GM18909 (cell line): ENCODE data around the gene USP35.

Experiments
- ATAC-seq: cut with Tn5 transposase; IDR thresholded peaks from one replicate; pipeline ENCODE4 v1.9.1; 2021; ENCODE audit warnings: mild to moderate bottlenecking; ENCODE audit not compliant: unreplicated experiment, poor library complexity

USP35 gene

DNA sequence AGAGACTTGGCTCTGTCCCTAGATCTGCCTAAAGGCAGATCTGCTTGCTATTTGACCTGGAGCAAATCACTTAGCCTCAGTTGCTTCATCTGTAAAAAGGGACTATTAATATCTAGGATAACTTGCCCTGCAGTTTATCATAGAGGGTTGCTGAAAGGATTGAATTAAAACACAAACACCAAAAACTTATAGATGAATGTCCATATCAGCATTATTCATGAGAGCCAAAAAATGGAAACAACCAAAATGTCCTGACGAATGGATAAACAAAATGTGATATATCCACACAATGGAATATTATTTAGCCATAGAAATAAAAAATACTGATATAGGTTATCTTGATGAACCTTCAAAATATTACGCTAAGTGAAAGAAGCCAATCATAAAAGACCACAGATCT is 67.2 kb downstream of the USP35 start:
- no peak for ATAC-seq

GRCh38 chr11:78256962-78257361 is 68.2 kb downstream of the USP35 start:
- no peak for ATAC-seq

GRCh38 chr11:78257654-78258053 is 68.9 kb downstream of the USP35 start:
- ATAC-seq: no peak

DNA sequence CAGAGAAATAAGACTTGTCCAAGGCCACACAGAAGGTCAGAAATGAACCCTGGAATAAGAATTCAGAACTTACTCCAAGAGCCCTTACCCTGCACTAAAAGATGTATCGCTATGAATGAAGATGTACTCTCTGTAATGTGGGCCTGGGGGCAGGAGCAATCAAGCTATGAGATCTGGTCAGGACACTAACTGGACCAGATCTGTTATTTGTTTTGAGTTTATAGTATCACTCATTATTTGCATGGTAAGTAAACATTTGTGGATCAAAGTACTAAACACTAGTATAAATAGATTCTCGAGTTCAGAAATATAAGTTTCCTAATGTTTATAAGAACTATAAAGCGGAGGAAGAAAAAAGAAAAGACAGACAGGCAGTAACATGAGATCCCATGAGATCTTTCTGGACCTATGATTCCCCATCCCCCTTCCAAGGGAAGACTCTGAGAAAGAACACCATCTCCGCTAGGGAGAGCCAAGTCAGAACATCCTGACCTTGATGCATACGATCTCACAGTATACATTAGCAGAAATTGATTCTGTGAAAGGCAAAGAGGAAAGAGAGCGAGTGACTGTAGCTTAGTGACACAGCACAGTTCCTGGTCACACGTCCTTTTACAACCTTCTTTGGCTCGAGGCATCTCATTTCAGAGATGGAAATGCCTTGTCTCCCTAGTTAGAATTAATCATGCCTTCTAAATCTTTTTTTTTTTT is 71.2 kb downstream of the USP35 start:
- ATAC-seq: no peak

- no peak for ATAC-seq
Observed at GRCh38 chr11:78261367-78261766, 72.6 kb downstream of the USP35 start.

GRCh38 chr11:78261828-78262227 is 73.1 kb downstream of the USP35 start:
- no peak for ATAC-seq

GRCh38 chr11:78262238-78262637 is 73.5 kb downstream of the USP35 start:
- no peak for ATAC-seq

GRCh38 chr11:78262691-78263090 is 74.0 kb downstream of the USP35 start:
- ATAC-seq: no peak
